Osteoblast (primary cell): Measurements from ENCODE around the gene FBRSL1. TPM values are rescaled to one million over a fixed set of nuclear protein-coding genes. Genes with fewer than 3 reads are reported as not detected.

ENCODE experiments used
- DNase-seq: peaks from one replicate; pipeline ENCODE4 v3.0.0; 2011; ENCODE audit warnings: low spot score, mixed read lengths; ENCODE audit not compliant: insufficient read length; ENCODE audit errors: missing footprints
- H2AFZ ChIP-seq: 2 replicates; pipeline ENCODE4 v1.6.0; 2011; ENCODE audit warnings: mild to moderate bottlenecking, low read length
- H3K27ac ChIP-seq: 2 replicates; pipeline ENCODE4 v1.5.1; 2011; ENCODE audit warnings: mild to moderate bottlenecking, low read depth, low read length, moderate library complexity
- H3K27me3 ChIP-seq: 2 replicates; pipeline ENCODE4 v1.6.0; 2012; ENCODE audit warnings: mild to moderate bottlenecking, control low read depth, inconsistent platforms, low read length, moderate library complexity; ENCODE audit not compliant: insufficient read depth
- H3K36me3 ChIP-seq: 2 replicates; pipeline ENCODE4 v1.5.1; 2011; ENCODE audit warnings: mild to moderate bottlenecking, low read length, control low read depth, moderate library complexity; ENCODE audit not compliant: insufficient read depth
- H3K4me1 ChIP-seq: 2 replicates; pipeline ENCODE4 v1.5.1; 2011; ENCODE audit warnings: mild to moderate bottlenecking, low read length, control low read depth, moderate library complexity; ENCODE audit not compliant: insufficient read depth
- H3K4me2 ChIP-seq: 2 replicates; pipeline ENCODE4 v1.6.0; 2011; ENCODE audit warnings: mild to moderate bottlenecking, low read length; ENCODE audit not compliant: insufficient read depth
- H3K4me3 ChIP-seq: fragments of 200-600 bp; sonication (generic); 3 replicates; pipeline ENCODE4 v1.5.1; 2012; ENCODE audit warnings: mild to moderate bottlenecking, low read length, inconsistent platforms; ENCODE audit not compliant: insufficient read depth
- H3K79me2 ChIP-seq: 2 replicates; pipeline ENCODE4 v1.6.0; 2012; ENCODE audit warnings: mild to moderate bottlenecking, low read length, control low read depth, inconsistent platforms; ENCODE audit not compliant: insufficient read depth
- H3K9me3 ChIP-seq: 2 replicates; pipeline ENCODE4 v1.5.1; 2011; ENCODE audit warnings: low read depth, low read length, control low read depth
- H4K20me1 ChIP-seq: 2 replicates; pipeline ENCODE4 v1.6.0; 2012; ENCODE audit warnings: mild to moderate bottlenecking, low read length, control low read depth; ENCODE audit not compliant: insufficient read depth
- total RNA-seq: library from RNA; depleted of rRNA; stranded (reverse); fragments of >200 nt; gene quantifications from 2 replicates; pipeline ENCODE4 v1.2.3, GENCODE V29; 2012
- TF ChIP-seq, protein P1 (sequence below): IDR thresholded peaks from 2 replicates; pipeline ENCODE4 v1.5.1; 2011; ENCODE audit warnings: mild to moderate bottlenecking, low read depth, low read length, moderate library complexity; ENCODE audit errors: extremely low read depth

Gene FBRSL1
- total RNA-seq, 1 donor: 12.3 TPM

DNA sequence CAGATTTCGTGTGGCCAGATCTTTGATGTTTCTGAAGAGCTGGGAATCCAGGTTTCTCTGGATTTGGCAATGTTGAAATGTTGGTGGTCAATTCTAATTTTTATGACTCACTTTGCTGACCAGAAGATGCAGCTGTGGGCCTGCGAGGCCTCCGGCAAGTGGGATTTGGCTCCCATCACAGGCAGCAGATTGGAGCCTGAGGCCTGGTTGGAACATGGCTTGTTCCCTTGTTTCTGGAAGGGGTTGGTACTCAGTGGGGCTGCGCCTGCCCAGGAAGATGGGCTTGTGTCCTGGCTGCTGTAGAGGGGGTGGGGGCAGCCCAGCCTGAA is 23.1 kb downstream of the FBRSL1 start:
- H3K27ac ChIP-seq: no peak overlapping the region
- H3K36me3 ChIP-seq: no peaks in the 10 kb centered on the region
- no peak overlapping the region for H2AFZ ChIP-seq
- H3K9me3 ChIP-seq: no peaks in the 10 kb centered on the region
- H3K4me1 ChIP-seq: no peaks in the 10 kb centered on the region
- TF ChIP-seq, protein P1, sequence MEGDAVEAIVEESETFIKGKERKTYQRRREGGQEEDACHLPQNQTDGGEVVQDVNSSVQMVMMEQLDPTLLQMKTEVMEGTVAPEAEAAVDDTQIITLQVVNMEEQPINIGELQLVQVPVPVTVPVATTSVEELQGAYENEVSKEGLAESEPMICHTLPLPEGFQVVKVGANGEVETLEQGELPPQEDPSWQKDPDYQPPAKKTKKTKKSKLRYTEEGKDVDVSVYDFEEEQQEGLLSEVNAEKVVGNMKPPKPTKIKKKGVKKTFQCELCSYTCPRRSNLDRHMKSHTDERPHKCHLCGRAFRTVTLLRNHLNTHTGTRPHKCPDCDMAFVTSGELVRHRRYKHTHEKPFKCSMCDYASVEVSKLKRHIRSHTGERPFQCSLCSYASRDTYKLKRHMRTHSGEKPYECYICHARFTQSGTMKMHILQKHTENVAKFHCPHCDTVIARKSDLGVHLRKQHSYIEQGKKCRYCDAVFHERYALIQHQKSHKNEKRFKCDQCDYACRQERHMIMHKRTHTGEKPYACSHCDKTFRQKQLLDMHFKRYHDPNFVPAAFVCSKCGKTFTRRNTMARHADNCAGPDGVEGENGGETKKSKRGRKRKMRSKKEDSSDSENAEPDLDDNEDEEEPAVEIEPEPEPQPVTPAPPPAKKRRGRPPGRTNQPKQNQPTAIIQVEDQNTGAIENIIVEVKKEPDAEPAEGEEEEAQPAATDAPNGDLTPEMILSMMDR: no peak
- H3K4me3 ChIP-seq: no peak overlapping the region
- H3K79me2 ChIP-seq: peaks cover 6% of the 10 kb centered on the region
- H3K4me2 ChIP-seq: no peak overlapping the region
- DNase-seq: peak; percentile 99
- H4K20me1 ChIP-seq: peaks cover 29% of the 10 kb centered on the region
- no peaks in the 10 kb centered on the region for H3K27me3 ChIP-seq

DNA sequence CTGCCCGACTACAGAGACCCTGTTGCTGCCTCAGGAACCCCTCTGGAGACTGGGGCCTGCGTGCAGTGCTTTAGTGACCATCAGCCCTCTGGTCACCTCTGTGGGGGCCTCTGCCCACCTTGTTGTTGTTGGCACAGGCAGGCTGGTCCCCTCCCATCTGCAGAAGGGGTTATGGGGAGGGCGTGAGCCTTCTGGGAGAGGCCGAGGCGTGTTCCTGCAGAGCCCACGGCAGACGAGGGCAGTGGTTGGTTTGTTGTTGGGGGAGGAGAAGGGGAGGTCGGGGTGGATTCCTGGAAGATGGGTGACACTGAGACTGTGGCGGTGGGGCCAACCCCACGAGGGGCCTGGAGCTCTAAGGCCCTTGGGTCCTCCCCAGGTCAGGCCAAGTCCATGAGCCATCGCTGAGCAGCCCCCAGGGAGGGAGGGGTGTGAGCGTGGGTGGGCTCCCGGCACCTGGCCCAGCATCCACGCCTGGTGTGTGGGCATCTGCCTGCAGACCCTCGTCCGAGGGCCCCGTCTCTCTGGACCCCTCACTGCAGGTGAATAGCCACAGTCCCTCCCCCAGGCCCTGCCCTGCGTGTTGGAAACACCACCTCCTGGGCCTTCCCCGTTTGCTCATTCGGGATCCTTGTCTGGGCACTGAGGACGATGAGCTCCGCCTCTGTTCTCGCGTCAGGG is 23.6 kb downstream of the FBRSL1 start:
- Histone ChIP-seq H3K27me3 (no peaks in the 10 kb centered on the region), H3K36me3 (no peaks in the 10 kb centered on the region), H3K27ac (no peak overlapping the region), H3K4me3 (no peak overlapping the region), H3K4me2 (no peak overlapping the region), H4K20me1 (peaks cover 27% of the 10 kb centered on the region), H3K4me1 (no peaks in the 10 kb centered on the region), H3K9me3 (no peaks in the 10 kb centered on the region), H3K79me2 (peaks cover 6% of the 10 kb centered on the region), H2AFZ (no peak overlapping the region)
- TF ChIP-seq, protein P1: no peak
- no peak for DNase-seq

DNA sequence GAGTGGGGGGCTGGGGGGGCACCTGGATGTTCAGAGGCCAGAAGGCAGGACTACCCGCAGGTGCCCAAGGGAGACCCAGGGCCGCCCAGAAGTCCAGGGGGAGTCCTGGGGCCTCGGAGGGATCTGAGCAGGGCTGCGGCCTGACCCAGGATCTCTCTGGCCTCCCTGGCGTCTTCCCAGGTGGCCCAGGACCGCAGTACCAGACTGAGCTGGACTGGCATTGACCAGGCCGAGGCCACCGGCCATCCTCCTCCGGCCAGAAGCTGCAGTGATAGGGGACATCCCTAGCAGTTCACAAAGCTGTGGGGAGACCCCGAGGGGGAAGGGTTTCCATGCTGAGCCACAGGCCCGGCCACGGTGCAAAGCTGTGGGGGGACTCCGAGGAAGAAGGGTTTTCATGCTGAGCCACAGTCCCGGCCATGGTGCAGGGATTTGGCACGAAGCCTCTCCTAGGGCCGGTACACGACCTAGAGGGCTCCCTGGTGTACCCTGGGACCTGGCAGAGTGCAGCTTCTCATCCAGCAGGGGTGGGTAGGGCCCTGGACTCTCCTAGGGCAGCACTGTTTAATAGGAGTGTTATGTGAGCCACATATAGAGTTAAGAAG is 24.4 kb downstream of the FBRSL1 start:
- Histone ChIP-seq H2AFZ (no peak overlapping the region), H3K4me3 (no peak overlapping the region), H3K36me3 (no peaks in the 10 kb centered on the region), H3K4me1 (no peaks in the 10 kb centered on the region), H4K20me1 (peaks cover 33% of the 10 kb centered on the region), H3K9me3 (no peaks in the 10 kb centered on the region), H3K27me3 (no peaks in the 10 kb centered on the region), H3K4me2 (no peak overlapping the region), H3K79me2 (peaks cover 6% of the 10 kb centered on the region), H3K27ac (no peak overlapping the region)
- no peak for DNase-seq
- TF ChIP-seq, protein P1: no peak

DNA sequence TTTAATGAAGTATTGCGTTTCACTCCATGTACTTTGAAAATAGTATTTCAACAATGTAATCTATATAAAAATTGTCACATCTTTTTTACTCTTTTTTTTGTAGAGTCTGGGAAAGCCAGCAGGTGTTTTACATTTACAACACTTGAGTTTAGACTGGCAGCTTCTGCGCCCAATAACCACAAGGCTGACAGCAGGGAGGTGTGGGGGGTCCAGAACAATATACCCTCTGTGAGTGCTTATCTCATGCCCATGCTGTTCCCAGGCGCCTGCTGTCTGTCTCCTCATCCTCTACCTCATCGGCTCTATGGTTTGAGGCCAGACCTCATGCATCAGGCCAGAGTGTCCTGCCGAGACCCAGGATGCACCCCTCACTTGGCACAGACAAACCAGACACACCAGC is 24.9 kb downstream of the FBRSL1 start:
- no peaks in the 10 kb centered on the region for H3K9me3 ChIP-seq
- TF ChIP-seq, protein P1: no peak
- H4K20me1 ChIP-seq: peaks cover 33% of the 10 kb centered on the region

More for the DNA sequence above, 24.9 kb downstream of the FBRSL1 start:
- Histone ChIP-seq H3K4me2 (no peak overlapping the region), H3K27ac (no peak overlapping the region), H3K79me2 (peaks cover 6% of the 10 kb centered on the region), H3K27me3 (no peaks in the 10 kb centered on the region), H2AFZ (no peak overlapping the region), H3K36me3 (no peaks in the 10 kb centered on the region), H3K4me1 (no peaks in the 10 kb centered on the region), H3K4me3 (no peak overlapping the region)
- no peak for DNase-seq
